ENCODE measurements around the gene DDX24.

- no peak for TF ChIP-seq GATA2 (IDR thresholded peaks at IDR 0.05; ENCODE audit: low read depth, low read length)
- no peak for TF ChIP-seq GATA3 (IDR thresholded peaks at IDR 0.05; ENCODE audit: low read depth, low read length)
These were observed 40.8 kb downstream of the DDX24 start for GRCh38 chr14:94040247-94040646.
